Body of pancreas (tissue), 4 donors: ENCODE measurements around the gene KIF16B.

Source experiments
- CTCF ChIP-seq, 7 experiments: fragments of 450-650 bp in 4 of 7; fragments of 200-600 bp in 3 of 7; sonication (generic) in 3 of 7; IDR thresholded peaks; one replicate each; pipeline ENCODE4 v1.5.1; 2016 to 2019; ENCODE audit warnings: antibody characterized with exemption in 7 of 7
- POLR2A ChIP-seq, 3 donors: fragments of 450-650 bp; IDR thresholded peaks; one replicate each; pipeline ENCODE4 v1.6.1; 2016; ENCODE audit warnings: antibody characterized with exemption in 3 of 3, mild to moderate bottlenecking in 2 of 3

GRCh38 chr20:16444057-16444777 is 129.0 kb downstream of the KIF16B start:
- TF ChIP-seq CTCF (IDR thresholded peaks at IDR 0.05) (no peak), POLR2A (IDR thresholded peaks at IDR 0.05) (no peak)
